Suprapubic skin (tissue), 4 donors: ENCODE measurements around the gene SLC38A3.

Experiments used
- CTCF ChIP-seq, 2 donors: fragments of 200-600 bp in 1 of 2; fragments of 450-650 bp in 1 of 2; sonication (generic) in 1 of 2; IDR thresholded peaks; one replicate each; pipeline ENCODE4 v1.5.1; 2016 to 2019; ENCODE audit warnings: antibody characterized with exemption in 2 of 2, mild to moderate bottlenecking in 1 of 2, moderate library complexity in 1 of 2
- EP300 ChIP-seq: sonication (generic); formaldehyde crosslinking; IDR thresholded peaks from one replicate; pipeline ENCODE4 v1.6.1; 2017; ENCODE audit warnings: antibody characterized with exemption
- POLR2AphosphoS5 ChIP-seq, 3 donors: sonication (generic); formaldehyde crosslinking; IDR thresholded peaks; one replicate each; pipeline ENCODE4 v1.6.1; 2017; ENCODE audit warnings: antibody characterized with exemption in 3 of 3

- TF ChIP-seq CTCF (IDR thresholded peaks at IDR 0.05) (no peak), POLR2AphosphoS5 (IDR thresholded peaks at IDR 0.05) (no peak), EP300 (no peak)
Observed at GRCh38 chr3:50237133-50237651, 32.1 kb downstream of the SLC38A3 start.
